Sciatic nerve (tissue), 2 donors: ENCODE results near the gene STRA6. TPM values are rescaled to one million over a fixed set of nuclear protein-coding genes. Genes with fewer than 3 reads are reported as not detected.

Experiments
- ATAC-seq: fragments of 200-7000 bp; cut with Tn5 transposase; one replicate; pipeline ENCODE4 v1.9.1; 2020; ENCODE audit warnings: mild to moderate bottlenecking, moderate library complexity
- DNase-seq: peaks from one replicate; pipeline ENCODE4 v3.0.0-alpha.2; 2020; ENCODE audit warnings: low spot score
- intact Hi-C: fragments of 100-400 bp; cut with DNase I; formaldehyde crosslinking; loops from one replicate; pipeline ENCODE4 v1.14.2; 2022
- total RNA-seq: library from RNA; stranded (reverse); fragmentation: NEBNext Ultra II Directional; extraction: Animal tissue kit (Norgen Biotek cat#: 25700); gene quantifications from one replicate; pipeline ENCODE4 v1.2.1, GENCODE V29; 2021
- donor health status: DM: no; HTN: no; CAD: no.
- donor health status: DM: no; HTN: no; CAD: no.

The STRA6 gene
- total RNA-seq, 1 donor from 2014 or later, result 0.76 TPM

GRCh38 chr15:74228723-74229081 is 26.1 kb upstream of the STRA6 start:
- ATAC-seq (peak; percentile 16), DNase-seq (no peak)
- intact Hi-C loops, result no loop called here

- DNase-seq, result no peak
- no peak for ATAC-seq
- intact Hi-C loops, result no loop called here
Observed at GRCh38 chr15:74227968-74228722, 25.6 kb upstream of the STRA6 start.

- no peak for DNase-seq
- intact Hi-C loops, result no loop called here
- no peak for ATAC-seq
Observed at GRCh38 chr15:74226761-74227540, 24.4 kb upstream of the STRA6 start.

- no peak for DNase-seq
- no peak for ATAC-seq
- intact Hi-C loops, result no loop called here
Observed at GRCh38 chr15:74225928-74226327, 23.3 kb upstream of the STRA6 start.

GRCh38 chr15:74222240-74223119 is 19.9 kb upstream of the STRA6 start:
- DNase-seq (no peak), ATAC-seq (peak; percentile 33)
- intact Hi-C loops, result no loop called here

DNA sequence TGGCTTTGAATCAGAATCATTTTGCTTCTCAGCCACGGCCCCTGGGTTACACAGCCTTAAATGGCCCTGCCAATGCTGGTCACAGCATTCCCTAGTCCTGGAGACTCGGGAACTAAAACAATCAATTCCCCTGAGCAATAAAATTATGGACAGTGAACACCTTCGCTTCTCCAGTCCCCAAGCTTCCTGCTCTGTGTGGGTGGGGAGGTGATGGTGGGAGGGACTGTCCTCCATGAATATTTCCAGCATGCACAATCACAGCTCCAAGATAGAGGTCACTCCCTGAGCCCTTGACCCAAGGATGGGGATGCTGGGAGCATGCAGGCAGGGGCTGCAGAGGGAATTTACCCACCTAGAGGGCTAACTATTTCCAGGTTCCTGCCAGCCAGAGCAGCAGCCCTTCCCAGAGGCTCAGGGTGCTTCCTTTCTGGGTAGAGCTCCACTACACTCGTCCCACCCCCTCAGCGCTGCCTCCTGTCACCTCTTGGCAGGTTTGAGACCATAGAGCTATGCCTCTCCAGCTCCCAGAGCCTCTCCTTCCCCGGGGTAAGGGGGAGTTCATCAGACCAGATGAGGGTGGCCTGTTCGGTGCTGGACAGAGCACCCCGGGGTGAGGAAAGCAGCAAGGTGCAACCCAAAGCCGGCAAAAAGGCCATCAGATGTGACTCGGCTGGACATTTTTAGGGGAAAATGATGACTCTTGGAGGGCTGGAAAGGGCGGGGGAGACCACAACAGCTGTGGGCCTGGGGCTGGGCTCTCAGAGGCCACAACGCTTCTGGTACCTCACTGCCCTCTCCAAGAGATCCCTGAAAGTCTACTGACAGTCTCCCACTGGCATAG is 19.0 kb upstream of the STRA6 start:
- intact Hi-C loops, result no loop called here
- DNase-seq, result no peak
- peak; percentile 18 for ATAC-seq

DNA sequence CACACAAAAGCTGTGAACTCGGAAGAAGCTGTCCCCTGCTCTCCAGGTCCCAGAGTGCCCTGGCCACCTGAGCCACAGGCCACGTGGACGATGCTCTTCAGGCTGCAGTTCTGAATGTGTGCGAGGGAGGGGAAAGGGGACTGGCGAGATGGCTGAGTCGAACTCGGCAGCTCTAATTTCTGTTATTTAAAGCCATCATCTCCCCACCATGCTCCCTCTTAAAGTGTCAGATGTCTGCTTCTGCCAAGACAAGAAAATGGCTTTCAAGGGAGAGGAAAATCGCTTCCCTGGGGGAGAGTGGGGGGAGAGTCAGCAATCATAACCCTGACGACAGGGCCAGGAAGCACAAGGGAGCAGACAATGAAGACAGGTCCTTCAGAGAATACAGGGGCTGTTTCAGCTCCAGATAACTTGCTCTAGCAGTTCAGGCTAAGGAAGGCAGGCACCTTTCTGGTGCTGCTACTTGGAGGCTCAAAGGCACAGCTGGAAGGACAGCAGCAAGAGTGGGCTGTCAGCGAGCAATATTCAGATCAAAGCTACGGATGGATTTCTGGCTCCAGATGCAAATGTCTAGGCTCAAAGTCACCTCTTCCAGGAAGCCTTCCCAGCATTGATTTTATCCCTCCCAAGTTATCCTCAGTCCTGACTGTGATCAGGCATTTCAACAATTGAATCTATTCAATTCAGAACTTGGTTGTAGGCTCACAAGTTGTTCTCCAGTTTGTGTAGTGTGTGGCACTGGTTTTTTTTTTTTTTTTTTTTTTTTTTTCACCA is 18.1 kb upstream of the STRA6 start:
- no peak for ATAC-seq
- intact Hi-C loops, result no loop called here
- DNase-seq, result no peak

GRCh38 chr15:74217907-74218885 is 15.6 kb upstream of the STRA6 start:
- DNase-seq, result no peak
- no peak for ATAC-seq
- intact Hi-C loops, result no loop called here

DNA sequence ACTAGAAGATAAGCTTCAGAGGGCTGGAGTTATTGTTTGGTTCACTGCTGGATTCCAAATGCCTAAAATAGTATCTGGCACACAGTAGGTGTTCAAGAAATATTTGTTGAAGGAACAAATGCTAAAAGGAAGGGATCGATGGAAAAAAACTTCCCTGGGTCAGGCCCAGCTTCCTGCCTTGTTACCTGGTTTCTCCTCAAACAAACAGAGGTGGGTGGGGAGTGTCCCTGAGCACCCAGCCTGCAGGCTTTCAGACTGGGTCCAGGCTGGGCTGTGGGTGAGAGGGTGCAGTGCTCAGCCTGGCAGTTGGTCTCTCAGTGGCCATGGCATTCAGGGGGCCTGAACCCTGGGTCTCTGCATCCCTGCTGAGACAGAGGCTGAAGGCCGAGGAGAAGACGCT is 14.4 kb upstream of the STRA6 start:
- ATAC-seq (no peak), DNase-seq (no peak)
- intact Hi-C loops, result no loop called here

- no peak for ATAC-seq
- intact Hi-C loops, result no loop called here
- no peak for DNase-seq
Observed at GRCh38 chr15:74215958-74216357, 13.4 kb upstream of the STRA6 start.

DNA sequence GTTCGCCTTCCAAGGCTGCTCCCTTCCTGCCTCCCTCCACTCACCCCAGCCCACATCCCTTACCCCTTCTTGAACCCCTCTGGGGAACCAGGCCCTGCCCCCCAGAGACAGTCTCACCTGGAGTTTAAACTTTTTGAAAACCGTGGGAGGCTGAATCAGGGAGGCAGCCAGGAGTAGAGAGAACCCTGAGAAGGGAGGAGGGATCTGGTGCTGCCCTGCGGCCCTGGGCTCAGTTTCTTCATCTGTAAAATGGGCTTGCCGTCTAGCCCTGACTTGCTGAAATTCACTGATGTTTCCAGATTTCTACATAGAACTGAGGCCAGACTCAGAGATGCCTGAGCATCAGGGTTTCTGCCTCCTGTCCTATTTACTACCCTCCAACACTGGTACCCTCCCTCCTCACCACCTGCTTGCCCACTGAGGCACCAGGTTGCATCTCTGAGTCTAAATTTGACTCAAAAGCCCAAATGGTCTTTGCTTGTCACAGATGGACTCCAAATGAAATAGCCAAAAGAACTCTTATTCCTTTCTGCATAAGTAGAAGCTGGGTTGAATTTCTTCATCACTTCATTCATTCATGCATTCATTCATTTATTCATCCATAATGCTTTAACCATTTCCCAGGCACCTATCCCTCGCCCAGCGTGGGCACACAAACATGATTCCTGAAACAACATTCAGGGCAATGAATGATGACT is 11.9 kb upstream of the STRA6 start:
- DNase-seq (no peak), ATAC-seq (no peak)
- intact Hi-C loops, result no loop called here

DNA sequence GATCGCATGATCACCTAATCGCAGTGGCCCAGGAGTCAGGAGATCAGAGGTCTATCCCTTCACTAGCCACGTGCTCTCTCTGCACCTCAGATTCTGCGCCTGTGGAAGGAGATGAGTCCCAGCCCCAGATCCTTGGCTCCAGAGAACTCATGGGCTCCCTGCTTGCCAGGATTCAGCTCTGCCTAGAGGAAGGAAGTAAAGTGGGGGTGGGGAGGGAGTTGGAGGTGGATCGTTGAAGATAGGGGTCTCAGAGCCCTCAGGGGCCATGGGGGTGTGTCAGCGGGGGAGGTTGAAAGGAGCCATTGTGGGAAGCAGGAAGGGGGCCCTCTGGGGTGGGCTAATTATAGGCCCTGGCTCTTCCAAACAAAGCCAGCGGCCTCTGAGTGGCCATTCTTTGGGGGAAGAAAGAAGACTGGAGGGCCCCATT is 11.3 kb upstream of the STRA6 start:
- intact Hi-C loops, result no loop called here
- DNase-seq (no peak), ATAC-seq (no peak)

DNA sequence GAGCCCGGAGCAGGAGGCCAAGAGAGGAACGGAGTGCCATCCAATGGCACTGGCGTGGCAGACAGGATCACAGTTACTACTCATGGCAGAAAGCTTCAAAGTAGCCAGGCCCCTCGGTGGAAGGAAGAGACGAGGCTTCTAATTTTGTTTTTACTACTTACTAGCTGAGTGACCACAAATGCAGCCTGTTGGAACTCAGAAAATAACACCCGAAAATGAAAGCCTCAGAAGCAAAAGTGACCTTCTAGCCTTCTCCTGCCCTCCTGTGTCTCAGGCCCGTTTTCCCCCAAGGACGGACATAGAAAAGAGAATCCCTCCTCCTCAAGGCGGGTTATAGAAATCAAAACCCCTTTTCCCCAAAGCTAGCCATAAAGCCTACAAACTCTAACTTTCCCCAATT is 9.9 kb upstream of the STRA6 start:
- intact Hi-C loops, result no loop called here
- DNase-seq (no peak), ATAC-seq (no peak)

DNA sequence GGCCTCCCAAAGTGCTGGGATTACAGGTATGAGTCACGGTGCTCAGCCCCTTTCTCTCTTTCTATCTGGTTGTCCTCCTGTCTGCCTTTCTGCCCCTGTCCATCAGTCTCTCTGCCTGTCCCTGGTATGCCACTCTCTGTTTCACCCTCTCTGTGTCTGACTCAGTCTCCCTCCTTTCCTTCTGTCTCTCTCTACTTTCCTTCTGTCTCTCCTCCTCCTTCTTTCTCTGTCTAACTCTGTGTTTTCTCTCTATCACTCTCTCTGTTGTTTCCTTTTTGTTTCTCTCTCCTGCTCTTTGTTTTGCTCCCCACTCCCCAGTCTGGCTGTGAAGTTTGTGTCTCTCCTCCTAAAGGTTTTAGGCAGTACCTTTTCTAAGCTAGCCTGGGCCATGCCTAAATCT is 9.1 kb upstream of the STRA6 start:
- intact Hi-C loops, result no loop called here
- DNase-seq, result no peak
- no peak for ATAC-seq

GRCh38 chr15:74210729-74211128 is 8.1 kb upstream of the STRA6 start:
- ATAC-seq, result no peak

GRCh38 chr15:74209997-74210671 is 7.5 kb upstream of the STRA6 start:
- no peak for ATAC-seq
- DNase-seq, result no peak
- intact Hi-C loops, result no loop called here

More at GRCh38 chr15:74210729-74211128, 8.1 kb upstream of the STRA6 start:
- intact Hi-C loops, result no loop called here
- DNase-seq, result no peak
